ENCODE measurements around the gene SLMAP.

- TF ChIP-seq ZBTB26 (CRISPR knock-in tag; IDR thresholded peaks at IDR 0.05; ENCODE audit: borderline replicate concordance) = no peak
- no peak for TF ChIP-seq ZSCAN31 (CRISPR knock-in tag; IDR thresholded peaks at IDR 0.05; ENCODE audit: low read depth)
- TF ChIP-seq ZBTB7A (CRISPR knock-in tag; IDR thresholded peaks at IDR 0.05) = no peak
- no peak for TF ChIP-seq ZNF263 (CRISPR knock-in tag; IDR thresholded peaks at IDR 0.05)
- no peak for TF ChIP-seq DNMT1 (CRISPR knock-in tag; IDR thresholded peaks at IDR 0.05)
- TF ChIP-seq ZBTB42 (CRISPR knock-in tag; IDR thresholded peaks at IDR 0.05) = no peak
- TF ChIP-seq EP300 (IDR thresholded peaks at IDR 0.05; ENCODE audit: low read depth in 2 of 2, low read length in 2 of 2) = no peak
- no peak for TF ChIP-seq EP300 (CRISPR knock-in tag; IDR thresholded peaks at IDR 0.05; ENCODE audit: borderline replicate concordance)
- TF ChIP-seq BRD4 (CRISPR knock-in tag; IDR thresholded peaks at IDR 0.05) = no peak
- no peak for TF ChIP-seq POLR2AphosphoS5 (IDR thresholded peaks at IDR 0.05; ENCODE audit: low read depth, low read length)
- TF ChIP-seq CTCF (CRISPR knock-in tag; IDR thresholded peaks at IDR 0.05) = no peak
- TF ChIP-seq POLR2A (IDR thresholded peaks at IDR 0.05; ENCODE audit: insufficient read depth in 1 of 2, low read depth in 2 of 2, low read length in 2 of 2) = no peak
These were observed 196.1 kb downstream of the SLMAP start for GRCh38 chr3:57952208-57952631.
